Ammon's horn (tissue), 1 donor: Measurements from ENCODE around the gene PRG3.
"Not testable (repeated sequence)": the region's sequence is repeated elsewhere in the genome, so short reads cannot be mapped to it uniquely, and the experiment has no call there.

ENCODE experiments used
- DNase-seq: peaks from one replicate; pipeline ENCODE4 v3.0.0-alpha.2; 2016; ENCODE audit warnings: low spot score

The PRG3 gene

GRCh38 chr11:57408771-57409170, 27.8 kb upstream of the PRG3 start:
- DNase-seq, result no peak

- no peak for DNase-seq
Observed at GRCh38 chr11:57407941-57408475, 27.1 kb upstream of the PRG3 start.

GRCh38 chr11:57407010-57407920, 26.3 kb upstream of the PRG3 start:
- DNase-seq, result no peak

- no peak for DNase-seq
Observed at GRCh38 chr11:57406337-57406904, 25.5 kb upstream of the PRG3 start.

- peak; percentile 23 for DNase-seq
Observed at GRCh38 chr11:57405271-57405860, 24.4 kb upstream of the PRG3 start.

GRCh38 chr11:57403802-57404147, 22.8 kb upstream of the PRG3 start:
- DNase-seq, result no peak

- not testable (repeated sequence) for DNase-seq
Observed at GRCh38 chr11:57403003-57403801, 22.3 kb upstream of the PRG3 start.

GRCh38 chr11:57402188-57403002, 21.4 kb upstream of the PRG3 start:
- DNase-seq, result no peak

GRCh38 chr11:57399972-57400578, 19.1 kb upstream of the PRG3 start:
- DNase-seq, result no peak

GRCh38 chr11:57399221-57399620, 18.3 kb upstream of the PRG3 start:
- DNase-seq, result no peak

GRCh38 chr11:57397394-57397990, 16.5 kb upstream of the PRG3 start:
- DNase-seq, result no peak

GRCh38 chr11:57396744-57397143, 15.8 kb upstream of the PRG3 start:
- no peak for DNase-seq

- no peak for DNase-seq
Observed at GRCh38 chr11:57395905-57396623, 15.1 kb upstream of the PRG3 start.

GRCh38 chr11:57394203-57394965, 13.4 kb upstream of the PRG3 start:
- no peak for DNase-seq

- no peak for DNase-seq
Observed at GRCh38 chr11:57392763-57393105, 11.8 kb upstream of the PRG3 start.

- DNase-seq, result no peak
Observed at GRCh38 chr11:57392066-57392762, 11.3 kb upstream of the PRG3 start.

- DNase-seq, result no peak
Observed at GRCh38 chr11:57391539-57391938, 10.6 kb upstream of the PRG3 start.

- no peak for DNase-seq
Observed at GRCh38 chr11:57391111-57391510, 10.2 kb upstream of the PRG3 start.
